HG03565 (cell line): ENCODE measurements around the gene C14orf132.

Experiments
- ATAC-seq: cut with Tn5 transposase; IDR thresholded peaks from one replicate; pipeline ENCODE4 v1.9.1; 2021; ENCODE audit warnings: mild to moderate bottlenecking, moderate library complexity; ENCODE audit not compliant: unreplicated experiment

C14orf132 gene

DNA sequence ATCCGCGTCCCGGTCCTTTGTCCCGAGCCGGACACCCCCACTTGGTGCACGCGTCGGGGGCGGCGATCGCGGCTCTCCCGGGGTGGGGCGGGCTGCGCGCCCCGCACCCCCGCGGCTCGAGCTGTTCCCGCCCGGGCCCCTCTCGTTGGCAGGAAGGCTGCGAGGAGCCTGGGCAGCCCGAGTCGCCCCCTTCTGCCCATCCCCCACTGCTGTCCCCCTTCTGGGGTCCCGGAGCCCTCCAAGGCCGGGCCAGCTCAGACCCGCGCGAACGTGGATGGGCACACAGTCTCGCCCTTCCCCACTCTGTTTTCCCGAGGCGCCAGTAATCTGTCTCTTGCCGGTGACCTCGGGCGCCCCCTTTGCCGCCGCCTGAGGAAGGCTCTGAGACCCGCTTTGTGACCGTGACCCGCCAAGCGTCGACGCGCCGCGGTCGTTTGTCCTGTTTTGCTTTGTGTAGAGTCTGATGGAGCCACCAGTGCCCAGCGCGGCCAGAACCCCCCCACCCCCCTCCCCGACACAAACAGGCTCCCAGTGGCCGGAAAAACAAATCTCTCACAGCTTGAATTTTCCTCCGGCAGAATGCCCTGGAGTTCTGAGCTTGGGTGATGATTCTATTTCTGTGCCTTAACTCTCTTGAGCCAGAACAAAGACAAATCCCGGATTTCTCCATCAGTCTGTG, 610 bp downstream of the C14orf132 start:
- no peak for ATAC-seq

GRCh38 chr14:96040828-96041371, 1.7 kb downstream of the C14orf132 start:
- no peak for ATAC-seq

DNA sequence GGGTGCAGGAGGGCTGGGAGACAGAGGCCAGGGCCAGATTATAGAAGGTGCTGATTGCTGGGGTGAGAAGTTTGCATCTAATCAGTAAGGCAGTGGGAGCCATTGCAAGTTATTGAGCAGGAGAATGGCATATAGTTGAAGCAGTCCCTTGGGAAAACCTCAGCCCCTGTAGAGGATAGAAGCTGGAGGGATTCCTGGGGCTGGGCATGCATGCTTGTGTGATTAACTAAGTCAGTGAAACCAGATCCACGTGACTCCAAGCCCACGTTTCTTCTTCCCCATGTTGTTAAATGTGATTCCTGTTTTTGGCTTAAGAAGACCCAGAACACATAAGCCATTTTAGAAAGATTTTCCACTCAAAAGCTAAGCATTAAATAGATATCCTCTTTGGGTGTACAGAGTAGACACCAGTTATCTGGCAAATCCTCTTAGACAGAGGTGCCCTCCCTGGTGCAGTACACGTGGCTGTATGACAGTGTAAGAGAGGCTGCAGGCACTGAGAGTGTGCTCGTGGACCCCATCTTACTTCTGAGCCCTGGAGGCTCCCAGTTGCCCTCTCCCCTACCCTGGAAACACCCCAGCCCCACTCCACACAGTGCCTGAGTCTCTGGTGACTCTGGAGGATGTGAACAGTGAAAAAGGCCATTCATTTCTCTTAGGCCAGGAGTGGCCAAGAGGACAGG, 3.2 kb downstream of the C14orf132 start:
- ATAC-seq: no peak

DNA sequence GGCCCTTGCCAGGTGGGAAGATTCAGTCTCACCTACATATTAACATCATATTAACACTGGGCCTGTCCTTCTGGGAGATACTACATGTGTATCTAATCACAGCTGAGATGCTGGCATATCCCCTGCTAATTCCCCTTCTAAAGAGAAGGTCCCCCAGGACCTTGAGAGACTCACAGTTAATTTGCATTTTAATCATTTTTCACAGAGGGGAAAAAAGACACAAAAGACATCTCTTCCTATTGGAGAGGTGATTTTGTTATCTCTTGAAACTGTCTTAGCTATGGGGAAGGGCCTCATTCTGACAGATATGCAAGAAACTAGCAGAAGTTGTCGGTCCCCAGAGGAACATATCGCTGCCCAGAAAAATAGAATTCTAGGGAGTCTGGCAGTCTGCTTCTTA, 7.5 kb downstream of the C14orf132 start:
- no peak for ATAC-seq

DNA sequence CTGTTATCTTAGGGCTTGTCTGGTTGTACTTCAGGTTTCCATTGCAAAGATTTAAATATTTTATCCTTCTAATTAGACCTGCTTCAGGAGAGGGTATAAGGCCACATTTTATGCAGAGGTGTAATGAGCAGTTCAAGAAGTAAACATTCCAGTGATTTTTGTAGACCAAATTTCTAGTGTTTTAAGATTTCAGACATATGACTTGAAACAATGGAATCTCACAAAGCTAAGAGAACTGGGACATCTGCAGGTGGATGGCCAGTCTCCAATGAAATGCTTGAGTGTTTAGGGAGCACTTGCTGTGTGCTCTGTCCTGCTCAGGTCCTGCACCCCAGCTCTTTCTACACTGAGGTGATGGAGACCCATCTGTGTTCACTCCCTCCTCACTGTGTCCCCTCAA, 7.9 kb downstream of the C14orf132 start:
- ATAC-seq: no peak

- ATAC-seq: no peak
These were observed 10.8 kb downstream of the C14orf132 start for GRCh38 chr14:96049932-96050331.

- no peak for ATAC-seq
These were observed 11.3 kb downstream of the C14orf132 start for GRCh38 chr14:96050482-96050881.

GRCh38 chr14:96051231-96051630, 12.1 kb downstream of the C14orf132 start:
- no peak for ATAC-seq

DNA sequence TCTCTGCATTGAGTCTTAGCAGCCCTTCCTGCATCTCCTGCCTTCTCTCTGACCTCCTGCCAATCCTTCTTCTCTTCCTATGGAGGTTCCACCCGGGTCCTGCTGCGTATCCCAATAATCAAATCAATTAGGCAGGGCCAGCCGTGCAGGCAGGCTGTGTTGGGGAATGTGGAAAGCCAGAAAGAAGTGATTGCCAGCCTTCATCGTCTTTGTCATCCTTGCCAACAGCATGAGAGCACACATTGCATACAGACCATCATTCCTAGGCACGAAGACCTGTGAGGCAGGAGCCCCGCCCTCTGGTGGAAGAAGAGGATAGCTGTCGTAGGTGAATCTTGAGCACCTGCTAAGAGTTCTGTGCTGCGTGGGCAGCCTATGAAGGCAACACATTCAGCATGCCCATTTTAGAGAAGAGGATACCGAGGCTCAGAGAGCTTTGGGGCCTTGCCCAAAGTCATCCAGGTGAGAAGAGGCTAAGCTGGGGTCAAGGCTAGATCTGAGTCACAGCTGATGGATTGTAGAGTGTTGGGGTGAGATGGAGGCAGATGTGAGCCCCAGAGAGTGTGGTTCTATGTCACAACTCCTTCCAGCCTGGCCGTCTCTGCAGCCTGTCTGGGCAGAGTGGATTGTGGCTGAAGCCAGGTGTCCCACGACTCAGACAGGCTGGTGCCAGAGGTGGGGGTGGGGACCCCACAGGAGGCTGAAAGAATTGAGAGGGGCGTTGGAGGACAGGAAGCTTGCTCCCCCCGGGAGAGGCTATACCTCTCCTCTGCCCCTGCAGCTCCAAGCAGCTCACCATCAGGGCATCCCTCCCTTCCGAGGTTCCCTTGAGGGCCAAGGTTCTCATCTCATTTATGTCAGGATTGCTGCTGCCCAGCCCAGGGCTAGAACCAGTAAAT, 12.7 kb downstream of the C14orf132 start:
- ATAC-seq: no peak

DNA sequence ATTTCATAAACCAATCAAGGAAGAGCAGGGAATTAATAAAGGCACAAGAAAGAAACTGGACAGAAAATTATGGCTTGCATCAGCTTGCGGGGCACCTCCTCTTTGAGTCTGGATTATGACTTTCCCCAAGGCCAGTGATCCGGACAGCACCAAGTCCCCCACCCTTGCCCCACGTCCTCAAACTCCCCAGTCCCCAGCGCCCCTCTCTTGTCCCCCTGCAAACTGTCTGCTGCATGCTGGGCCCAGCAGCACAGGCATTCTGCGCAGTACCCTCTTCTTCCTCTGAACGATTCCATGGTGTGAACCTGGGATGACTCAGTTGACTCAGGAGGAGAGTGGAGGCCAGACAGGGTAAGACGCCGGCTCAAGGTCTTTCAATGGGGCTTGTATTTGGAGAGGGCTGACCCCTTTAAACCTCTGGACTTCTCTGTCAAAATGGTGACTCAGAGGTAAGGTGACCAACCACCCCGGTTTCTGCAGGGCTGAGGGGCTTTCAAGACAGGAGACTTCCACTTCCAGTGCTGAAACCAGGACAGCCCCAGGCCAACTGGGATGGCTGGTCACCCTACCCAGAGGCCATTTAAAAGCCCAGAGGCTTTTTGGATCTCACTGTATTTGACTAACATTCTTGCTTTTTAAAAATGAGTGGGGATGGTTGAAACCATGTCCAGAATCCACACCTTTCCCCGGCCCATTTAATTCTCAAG, 13.5 kb downstream of the C14orf132 start:
- no peak for ATAC-seq

GRCh38 chr14:96053248-96053599, 14.1 kb downstream of the C14orf132 start:
- ATAC-seq: no peak

GRCh38 chr14:96053600-96054381, 14.6 kb downstream of the C14orf132 start:
- no peak for ATAC-seq

GRCh38 chr14:96054661-96055060, 15.5 kb downstream of the C14orf132 start:
- ATAC-seq: no peak

DNA sequence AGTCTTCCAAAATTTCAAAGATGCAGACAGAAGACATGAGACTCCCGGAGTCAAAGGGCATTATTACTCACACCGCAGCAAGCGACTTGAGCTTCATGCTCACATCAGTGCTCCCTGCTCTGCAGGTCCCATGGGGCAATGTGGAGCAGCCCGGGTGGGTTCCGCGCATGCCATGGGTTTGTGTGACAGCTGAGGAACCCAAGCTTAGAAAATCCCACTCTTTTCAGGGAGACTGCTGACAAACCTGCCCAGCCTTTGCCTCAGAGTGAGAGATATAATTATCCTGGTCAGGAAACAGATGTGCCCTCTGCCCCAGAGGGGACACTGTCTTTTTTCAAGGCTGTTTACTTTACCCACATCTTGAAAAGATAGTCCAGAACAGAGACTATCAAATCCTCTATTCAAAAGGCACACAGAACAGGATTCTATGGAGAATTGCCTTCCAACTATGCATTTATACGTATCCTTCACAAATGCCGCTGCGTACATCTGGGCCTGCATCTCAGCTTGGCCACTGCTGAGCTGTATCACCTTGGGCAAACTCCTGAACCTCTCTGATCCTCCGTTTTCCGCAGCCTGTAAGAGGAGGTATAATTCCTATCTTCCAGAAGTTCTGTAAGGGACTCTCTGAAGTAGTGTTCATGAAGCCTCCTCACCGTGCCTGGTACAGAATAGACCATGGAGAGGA, 16.0 kb downstream of the C14orf132 start:
- ATAC-seq: no peak

DNA sequence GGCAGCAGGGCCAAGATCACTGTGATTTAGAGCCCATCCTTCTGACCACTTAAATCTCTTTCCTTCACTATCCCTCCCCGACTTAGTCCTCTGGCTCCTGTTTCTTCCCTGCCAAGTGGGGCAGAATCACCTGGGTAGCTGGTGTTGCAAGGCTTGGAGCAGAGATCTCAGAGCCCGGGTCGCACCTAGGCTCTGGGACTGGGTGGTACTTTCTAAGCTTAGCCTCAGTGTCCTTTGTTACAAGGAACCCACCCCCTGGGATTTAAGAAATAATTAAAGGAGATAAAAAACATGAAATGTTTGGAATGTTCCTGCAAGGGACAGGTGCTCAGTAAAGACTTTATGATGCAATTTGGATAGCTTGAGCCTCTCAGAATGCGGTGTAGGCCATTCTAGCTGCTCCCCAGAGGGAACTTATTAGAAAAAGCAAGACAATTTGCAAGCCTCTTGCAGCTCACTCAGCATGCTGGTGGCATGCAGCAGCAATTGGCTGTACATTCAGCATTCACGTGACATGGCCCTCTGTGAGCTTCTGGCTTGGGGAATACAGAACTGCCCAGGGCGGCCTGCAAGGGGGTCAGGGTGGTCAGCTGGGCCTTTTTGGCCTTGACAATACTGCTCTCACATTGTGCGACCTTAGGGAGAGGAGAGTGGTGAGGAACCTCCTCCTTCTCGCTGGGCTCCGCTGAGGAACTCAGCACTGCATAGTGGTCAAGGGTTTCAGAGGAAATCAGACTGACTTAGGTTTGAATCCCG, 16.8 kb downstream of the C14orf132 start:
- no peak for ATAC-seq

DNA sequence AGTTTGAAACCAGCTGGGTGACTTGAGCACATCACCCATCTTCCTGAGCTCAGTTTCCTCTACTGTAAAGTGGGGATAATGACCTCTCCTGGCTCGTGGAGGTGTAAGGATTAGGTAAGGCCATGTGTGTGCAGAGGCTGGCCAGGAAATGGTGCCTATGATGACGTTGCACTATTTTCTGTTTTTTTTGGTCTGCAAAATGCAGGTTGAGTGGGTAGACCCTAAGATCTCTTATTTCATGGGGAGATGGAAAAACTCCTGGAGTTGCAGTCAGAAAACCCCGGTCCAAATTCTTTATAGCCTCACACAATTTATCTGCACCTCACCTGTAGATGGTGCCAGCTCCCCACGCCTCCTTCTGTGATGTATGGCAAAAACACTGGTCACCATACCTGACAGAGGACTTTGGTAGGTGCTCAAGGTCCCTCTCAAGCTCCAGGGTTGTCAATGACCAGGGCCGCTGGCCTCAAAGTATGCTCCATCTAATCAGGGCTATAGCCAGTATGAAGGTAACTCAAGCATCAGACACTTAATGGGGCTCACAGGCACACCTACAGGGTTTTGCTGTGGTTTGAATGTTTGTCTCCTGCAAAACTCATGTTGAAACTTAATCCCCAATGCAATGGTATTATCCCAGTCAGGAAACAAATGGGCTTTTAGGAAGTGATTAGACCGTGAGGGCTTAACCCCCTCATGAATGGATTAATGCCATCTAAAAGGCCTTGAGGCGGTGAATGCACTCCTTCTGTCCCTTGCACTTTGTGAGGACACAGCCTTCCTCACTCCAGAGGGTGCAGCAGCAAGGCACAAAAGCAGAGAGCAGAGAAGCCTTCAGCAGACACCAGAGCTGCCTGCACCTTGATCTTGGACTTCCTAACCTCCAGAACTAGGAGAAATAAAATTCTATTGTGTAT, 17.6 kb downstream of the C14orf132 start:
- ATAC-seq: no peak

DNA sequence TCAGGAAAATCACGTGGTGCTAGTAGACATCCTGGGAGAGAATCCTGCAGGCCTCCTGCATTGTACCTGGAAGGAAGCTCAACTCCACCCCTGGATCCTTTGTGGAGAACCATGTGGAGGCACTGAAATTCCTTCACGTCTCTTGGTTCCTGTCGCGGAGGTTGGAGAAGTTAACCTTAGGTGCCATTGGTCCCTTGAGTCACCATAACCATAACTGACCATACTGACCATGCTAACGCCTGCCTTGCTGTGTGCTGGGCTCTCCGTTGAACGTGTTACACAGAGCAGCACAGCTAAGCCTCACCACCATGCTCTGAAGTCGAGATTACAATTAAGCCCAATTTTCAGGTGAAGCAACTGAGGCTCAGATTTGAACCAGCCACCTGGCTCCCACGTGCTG, 18.6 kb downstream of the C14orf132 start:
- ATAC-seq: no peak
